SK-N-SH (cell line): ENCODE data around the gene RHCE. TPM values are rescaled to one million over a fixed set of nuclear protein-coding genes. Genes with fewer than 3 reads are reported as not detected.
"Not testable (repeated sequence)": the region's sequence is repeated elsewhere in the genome, so short reads cannot be mapped to it uniquely, and the experiment has no call there.

Source experiments
- CTCF ChIA-PET: fragments of 300-600, 350-600 bp; formaldehyde crosslinking; extraction: SDS; loops from one replicate; lab custom pipeline; 2021; lab: Yijun Ruan, JAX
- POLR2A ChIA-PET: fragments of 350-600 bp; sonication (Branson Sonifier 250); formaldehyde crosslinking; extraction: SDS; loops from one replicate; lab custom pipeline; 2020; ENCODE audit warnings: antibody characterized with exemption, inconsistent platforms; lab: Yijun Ruan, JAX
- DNase-seq: peaks from one replicate; pipeline ENCODE4 v3.0.0; 2012
- H2AFZ ChIP-seq: fragments of 200-600 bp; sonication (generic); 2 replicates; pipeline ENCODE4 v1.8.1; 2016; ENCODE audit warnings: antibody characterized with exemption, mild to moderate bottlenecking, low read depth
- H3F3A ChIP-seq: fragments of 200-600 bp; sonication (generic); replicated peaks from 2 replicates; pipeline ENCODE3; 2016; ENCODE audit warnings: antibody characterized with exemption, mild to moderate bottlenecking; ENCODE audit not compliant: insufficient read depth
- H3K27ac ChIP-seq, 2 experiments: fragments of 200-500 bp in 1 of 2; fragments of 200-600 bp in 1 of 2; sonication (Bioruptor generic) in 1 of 2; sonication (generic), shearing (Covaris generic) in 1 of 2; 2 replicates each; pipeline versions ENCODE4 v1.5.1 to v1.6.1; 2014 to 2016; ENCODE audit warnings: low read depth in 2 of 2, inconsistent platforms in 1 of 2, low read length in 1 of 2, mild to moderate bottlenecking in 1 of 2, mixed read lengths in 1 of 2
- H3K27me3 ChIP-seq: fragments of 200-600 bp; sonication (generic), shearing (Covaris generic); 2 replicates; pipeline ENCODE4 v1.6.1; 2016; ENCODE audit warnings: mixed run types; ENCODE audit not compliant: insufficient read depth
- H3K36me3 ChIP-seq, 2 experiments: fragments of 200-500 bp in 1 of 2; fragments of 200-600 bp in 1 of 2; sonication (Bioruptor generic) in 1 of 2; sonication (generic) in 1 of 2; replicated peaks in 1 of 2; 2 replicates each; pipeline versions ENCODE3 to v1.5.1; 2014 to 2016; ENCODE audit warnings: low read length in 1 of 2, mild to moderate bottlenecking in 1 of 2; ENCODE audit not compliant: insufficient read depth in 2 of 2, control insufficient read depth in 1 of 2
- H3K4me1 ChIP-seq, 2 experiments: fragments of 200-500 bp in 1 of 2; fragments of 200-600 bp in 1 of 2; sonication (Bioruptor generic) in 1 of 2; sonication (generic), shearing (Covaris generic) in 1 of 2; 2 replicates each; pipeline versions ENCODE4 v1.5.1 to v1.6.1; 2014 to 2016; ENCODE audit warnings: low read depth in 1 of 2, low read length in 1 of 2, mixed run types in 1 of 2; ENCODE audit not compliant: insufficient read depth in 2 of 2, control insufficient read depth in 1 of 2
- H3K4me2 ChIP-seq: fragments of 200-600 bp; sonication (generic), shearing (Covaris generic); 2 replicates; pipeline ENCODE4 v1.6.1; 2017; ENCODE audit warnings: mixed run types
- H3K4me3 ChIP-seq, 2 experiments: fragments of 200-500 bp in 1 of 2; fragments of 200-600 bp in 1 of 2; sonication (Bioruptor generic) in 1 of 2; sonication (generic), shearing (Covaris generic) in 1 of 2; 2 replicates each; pipeline versions ENCODE4 v1.5.1 to v1.8.1; 2014 to 2016; ENCODE audit warnings: low read depth in 2 of 2, inconsistent platforms in 1 of 2, low read length in 1 of 2, mild to moderate bottlenecking in 1 of 2, mixed read lengths in 1 of 2, moderate library complexity in 1 of 2
- H3K79me2 ChIP-seq: fragments of 200-600 bp; sonication (generic); 2 replicates; pipeline ENCODE4 v1.8.1; 2017; ENCODE audit warnings: mild to moderate bottlenecking; ENCODE audit not compliant: insufficient read depth
- H3K9ac ChIP-seq: fragments of 200-600 bp; sonication (generic); 2 replicates; pipeline ENCODE4 v1.6.1; 2017; ENCODE audit warnings: mixed run types
- H3K9me2 ChIP-seq: fragments of 200-600 bp; sonication (generic); 2 replicates; pipeline ENCODE4 v1.6.1; 2017; ENCODE audit warnings: mixed run types
- H3K9me3 ChIP-seq: fragments of 200-600 bp; sonication (generic); 2 replicates; pipeline ENCODE4 v1.6.1; 2017; ENCODE audit warnings: mixed run types, mild to moderate bottlenecking, moderate library complexity
- H4K20me1 ChIP-seq: fragments of 200-600 bp; sonication (generic); 2 replicates; pipeline ENCODE4 v1.6.1; 2017; ENCODE audit warnings: mild to moderate bottlenecking, mixed run types; ENCODE audit not compliant: insufficient read depth
- ELF1 ChIP-seq: IDR thresholded peaks from 2 replicates; pipeline ENCODE4 v1.4.0; 2012
- EZH2phosphoT487 ChIP-seq: fragments of 200-600 bp; sonication (generic); IDR thresholded peaks from 2 replicates; pipeline ENCODE4 v1.6.1; 2017; ENCODE audit warnings: low read depth, mixed run types, mild to moderate bottlenecking, antibody characterized with exemption, moderate library complexity, borderline replicate concordance
- FOXJ3 ChIP-seq: sonication (generic); formaldehyde crosslinking; IDR thresholded peaks from 2 replicates; pipeline ENCODE4 v1.5.1; 2020; ENCODE audit warnings: mild to moderate bottlenecking, missing genetic modification reagents
- GATA2 ChIP-seq: sonication (generic); formaldehyde crosslinking; IDR thresholded peaks from 2 replicates; pipeline ENCODE4 v1.5.0; 2020; ENCODE audit warnings: mild to moderate bottlenecking, missing genetic modification reagents
- MEF2A ChIP-seq: IDR thresholded peaks from 2 replicates; pipeline ENCODE4 v1.4.0; 2012; ENCODE audit warnings: low read depth, borderline replicate concordance
- NFIC ChIP-seq: IDR thresholded peaks from 2 replicates; pipeline ENCODE4 v1.4.0; 2012; ENCODE audit warnings: borderline replicate concordance
- NRF1 ChIP-seq: IDR thresholded peaks from 2 replicates; pipeline ENCODE4 v1.6.1; 2012; ENCODE audit warnings: low read depth, mild to moderate bottlenecking, low read length
- SMC3 ChIP-seq: IDR thresholded peaks from 2 replicates; pipeline ENCODE4 v1.6.1; 2012; ENCODE audit warnings: low read depth, low read length, improper control_type of control experiment
- WGBS: methylation state at CpG from one replicate; pipeline ENCODE4 v1.1.6; 2017; ENCODE audit warnings: low lambda C conversion rate; 5-methylcytosine and 5-hydroxymethylcytosine counted together
- polyA plus RNA-seq, 3 experiments: library from polyadenylated mRNA; depleted of rRNA; stranded (reverse); fragments of >200 nt; gene quantifications; 2 replicates each; pipeline ENCODE4 v1.2.3, GENCODE V29; 2012
- TF ChIP-seq, protein P1 (sequence below): IDR thresholded peaks from 2 replicates; pipeline ENCODE4 v1.6.1; 2012; ENCODE audit warnings: mild to moderate bottlenecking, low read depth, low read length, moderate library complexity
- TF ChIP-seq, protein P2 (sequence below): IDR thresholded peaks from 2 replicates; pipeline ENCODE4 v1.4.0; 2012; ENCODE audit warnings: low read depth

The RHCE gene
- polyA plus RNA-seq, 1 of the 3 experiments (the other 2 are of a cell fraction), result 0.54 TPM

DNA sequence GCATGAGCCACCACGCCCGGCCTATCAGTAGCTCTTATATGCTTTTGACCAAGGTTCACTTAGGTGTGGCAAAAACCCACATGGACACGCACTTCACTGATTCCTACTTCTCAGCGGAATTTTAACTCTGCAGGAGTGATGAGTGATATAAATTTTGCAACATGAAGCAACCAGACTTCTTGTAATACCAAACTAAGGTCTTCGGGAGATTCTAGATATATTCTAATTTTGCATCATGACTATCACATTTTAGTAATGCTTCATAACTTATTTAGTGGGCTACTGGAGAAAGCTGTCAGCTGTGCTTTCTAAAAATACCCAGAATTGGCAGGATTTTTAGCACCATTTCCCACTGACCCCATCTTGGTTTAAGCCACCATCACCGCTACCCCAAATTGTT, 27.8 kb downstream of the RHCE start:
- no peaks in the 10 kb centered on the region for H4K20me1 ChIP-seq
- H3K9ac ChIP-seq, result no peak overlapping the region
- no peaks in the 10 kb centered on the region for H3K27me3 ChIP-seq
- TF ChIP-seq, protein P1, sequence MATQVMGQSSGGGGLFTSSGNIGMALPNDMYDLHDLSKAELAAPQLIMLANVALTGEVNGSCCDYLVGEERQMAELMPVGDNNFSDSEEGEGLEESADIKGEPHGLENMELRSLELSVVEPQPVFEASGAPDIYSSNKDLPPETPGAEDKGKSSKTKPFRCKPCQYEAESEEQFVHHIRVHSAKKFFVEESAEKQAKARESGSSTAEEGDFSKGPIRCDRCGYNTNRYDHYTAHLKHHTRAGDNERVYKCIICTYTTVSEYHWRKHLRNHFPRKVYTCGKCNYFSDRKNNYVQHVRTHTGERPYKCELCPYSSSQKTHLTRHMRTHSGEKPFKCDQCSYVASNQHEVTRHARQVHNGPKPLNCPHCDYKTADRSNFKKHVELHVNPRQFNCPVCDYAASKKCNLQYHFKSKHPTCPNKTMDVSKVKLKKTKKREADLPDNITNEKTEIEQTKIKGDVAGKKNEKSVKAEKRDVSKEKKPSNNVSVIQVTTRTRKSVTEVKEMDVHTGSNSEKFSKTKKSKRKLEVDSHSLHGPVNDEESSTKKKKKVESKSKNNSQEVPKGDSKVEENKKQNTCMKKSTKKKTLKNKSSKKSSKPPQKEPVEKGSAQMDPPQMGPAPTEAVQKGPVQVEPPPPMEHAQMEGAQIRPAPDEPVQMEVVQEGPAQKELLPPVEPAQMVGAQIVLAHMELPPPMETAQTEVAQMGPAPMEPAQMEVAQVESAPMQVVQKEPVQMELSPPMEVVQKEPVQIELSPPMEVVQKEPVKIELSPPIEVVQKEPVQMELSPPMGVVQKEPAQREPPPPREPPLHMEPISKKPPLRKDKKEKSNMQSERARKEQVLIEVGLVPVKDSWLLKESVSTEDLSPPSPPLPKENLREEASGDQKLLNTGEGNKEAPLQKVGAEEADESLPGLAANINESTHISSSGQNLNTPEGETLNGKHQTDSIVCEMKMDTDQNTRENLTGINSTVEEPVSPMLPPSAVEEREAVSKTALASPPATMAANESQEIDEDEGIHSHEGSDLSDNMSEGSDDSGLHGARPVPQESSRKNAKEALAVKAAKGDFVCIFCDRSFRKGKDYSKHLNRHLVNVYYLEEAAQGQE, result no peak
- no peak for TF ChIP-seq FOXJ3 (CRISPR knock-in tag)
- TF ChIP-seq ELF1, result no peak
- TF ChIP-seq GATA2 (CRISPR knock-in tag), result no peak
- TF ChIP-seq NFIC, result no peak
- TF ChIP-seq, protein P2, sequence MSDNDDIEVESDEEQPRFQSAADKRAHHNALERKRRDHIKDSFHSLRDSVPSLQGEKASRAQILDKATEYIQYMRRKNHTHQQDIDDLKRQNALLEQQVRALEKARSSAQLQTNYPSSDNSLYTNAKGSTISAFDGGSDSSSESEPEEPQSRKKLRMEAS, result no peak
- TF ChIP-seq NRF1, result no peak
- no peak for TF ChIP-seq MEF2A
- TF ChIP-seq SMC3, result no peak
- TF ChIP-seq EZH2phosphoT487, result no peak
- CTCF ChIA-PET, result interaction anchor here (0.6 kb wide), 1 partner anchor 10 kb away, joined by 3 read pairs; no protein-coding TSS in a partner anchor
- WGBS, result 89% methylated on average over 6 of the region's 6 CpGs
- H2AFZ ChIP-seq, result no peak overlapping the region
- H3K36me3 ChIP-seq, result no peaks in the 10 kb centered on the region
- no peaks in the 10 kb centered on the region; a peak in 1 of 4 replicates for H3K4me1 ChIP-seq
- POLR2A ChIA-PET, result no interaction called here
- H3K4me2 ChIP-seq, result no peak overlapping the region
- DNase-seq, result no peak
- no peaks in the 10 kb centered on the region for H3F3A ChIP-seq
- H3K9me3 ChIP-seq, result no peaks in the 10 kb centered on the region
- H3K79me2 ChIP-seq, result no peaks in the 10 kb centered on the region
- no peak overlapping the region for H3K4me3 ChIP-seq
- no peak overlapping the region for H3K27ac ChIP-seq
- H3K9me2 ChIP-seq, result no peaks in the 10 kb centered on the region

DNA sequence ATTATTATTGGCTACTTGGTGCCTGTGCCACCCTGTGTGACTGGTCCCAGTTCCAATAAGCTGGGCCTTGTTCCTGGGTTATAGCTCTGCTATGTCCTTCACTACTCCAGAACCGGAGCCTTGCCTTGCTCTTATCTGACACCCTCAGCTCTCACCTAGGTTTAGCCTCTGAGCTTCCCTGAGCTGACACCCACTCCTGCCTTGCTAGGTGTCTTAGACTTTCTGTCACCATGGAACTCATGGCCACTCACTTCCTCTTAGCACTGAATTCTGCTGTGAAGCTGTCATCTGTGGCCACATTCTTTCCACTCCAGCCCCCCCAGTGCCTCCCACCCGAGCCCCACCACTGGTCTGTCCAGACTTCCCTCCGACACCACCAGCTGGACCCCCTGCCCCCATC, 30.9 kb downstream of the RHCE start:
- H3F3A ChIP-seq, H3K79me2 ChIP-seq, H3K9me2 ChIP-seq, H3K27ac ChIP-seq, H3K9ac ChIP-seq, H3K9me3 ChIP-seq, H3K27me3 ChIP-seq, H3K4me1 ChIP-seq, CTCF ChIA-PET, H3K4me2 ChIP-seq, DNase-seq, H3K36me3 ChIP-seq, H3K4me3 ChIP-seq, H4K20me1 ChIP-seq, POLR2A ChIA-PET, H2AFZ ChIP-seq: not testable (repeated sequence)
- 81% methylated on average over 3 of the region's 3 CpGs for WGBS

DNA sequence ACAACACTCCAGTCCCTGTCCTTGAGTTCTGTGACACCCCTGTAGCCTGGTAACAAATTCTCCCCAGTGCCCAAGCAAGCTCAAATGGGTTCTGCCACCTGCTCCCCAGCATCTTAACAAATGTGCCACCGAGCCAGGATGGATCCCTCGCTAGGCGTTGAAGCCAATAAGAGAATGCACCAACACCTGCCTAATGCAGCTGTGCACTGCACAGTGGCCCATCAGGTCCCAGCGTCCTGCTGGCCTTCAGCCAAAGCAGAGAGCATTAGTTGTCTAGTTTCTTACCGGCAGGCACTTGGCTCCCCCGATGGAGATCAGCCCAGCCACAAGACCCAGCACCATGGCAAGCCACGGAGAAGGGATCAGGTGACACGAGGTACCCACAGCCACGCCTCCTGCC, 31.9 kb downstream of the RHCE start:
- H3K9me2 ChIP-seq, H3K79me2 ChIP-seq, H3K9me3 ChIP-seq, H3K27ac ChIP-seq, H3K9ac ChIP-seq, H3F3A ChIP-seq, H3K4me1 ChIP-seq, DNase-seq, H3K27me3 ChIP-seq, POLR2A ChIA-PET, H2AFZ ChIP-seq, H3K36me3 ChIP-seq, H3K4me3 ChIP-seq, H3K4me2 ChIP-seq, H4K20me1 ChIP-seq, CTCF ChIA-PET: not testable (repeated sequence)
- whole genome bisulfite sequencing, result 17% methylated on average over 2 of the region's 9 CpGs

DNA sequence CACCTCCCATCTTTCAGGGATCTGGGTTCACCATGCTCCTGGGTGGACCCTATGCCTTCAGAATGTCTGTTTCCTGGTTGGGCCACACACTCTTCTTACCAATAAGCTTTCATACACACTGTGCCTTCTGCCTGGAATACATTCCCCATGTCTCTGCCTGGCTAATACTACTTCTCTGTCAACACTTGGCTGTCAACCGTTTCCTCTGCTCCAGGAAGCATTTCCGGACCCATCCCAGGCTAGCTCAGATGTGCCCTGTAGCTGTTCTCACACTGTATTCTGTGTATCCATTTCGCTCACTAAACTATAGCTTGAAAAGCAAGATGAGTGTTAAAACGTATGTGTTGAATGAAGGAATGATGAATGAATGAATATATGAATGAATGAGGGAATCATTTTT, 33.5 kb downstream of the RHCE start:
- H3K79me2 ChIP-seq, H3K9ac ChIP-seq, H3K9me3 ChIP-seq, H2AFZ ChIP-seq, H4K20me1 ChIP-seq, H3K9me2 ChIP-seq, DNase-seq, CTCF ChIA-PET, H3K27me3 ChIP-seq, H3K4me2 ChIP-seq, H3K36me3 ChIP-seq, H3K4me3 ChIP-seq, H3F3A ChIP-seq, H3K4me1 ChIP-seq, POLR2A ChIA-PET, H3K27ac ChIP-seq: not testable (repeated sequence)
- WGBS, result 60% methylated on average over 4 of the region's 4 CpGs
